SK-N-SH (cell line): Measurements from ENCODE around the gene CRIP1. TPM values are rescaled to one million over a fixed set of nuclear protein-coding genes. Genes with fewer than 3 reads are reported as not detected.

Experiments used
- CTCF ChIA-PET: fragments of 300-600, 350-600 bp; formaldehyde crosslinking; extraction: SDS; loops from one replicate; lab custom pipeline; 2021; lab: Yijun Ruan, JAX
- POLR2A ChIA-PET: fragments of 350-600 bp; sonication (Branson Sonifier 250); formaldehyde crosslinking; extraction: SDS; loops from one replicate; lab custom pipeline; 2020; ENCODE audit warnings: antibody characterized with exemption, inconsistent platforms; lab: Yijun Ruan, JAX
- DNase-seq: peaks from one replicate; pipeline ENCODE4 v3.0.0; 2012
- H2AFZ ChIP-seq: fragments of 200-600 bp; sonication (generic); 2 replicates; pipeline ENCODE4 v1.8.1; 2016; ENCODE audit warnings: antibody characterized with exemption, mild to moderate bottlenecking, low read depth
- H3F3A ChIP-seq: fragments of 200-600 bp; sonication (generic); replicated peaks from 2 replicates; pipeline ENCODE3; 2016; ENCODE audit warnings: antibody characterized with exemption, mild to moderate bottlenecking; ENCODE audit not compliant: insufficient read depth
- H3K27ac ChIP-seq, 2 experiments: fragments of 200-500 bp in 1 of 2; fragments of 200-600 bp in 1 of 2; sonication (Bioruptor generic) in 1 of 2; sonication (generic), shearing (Covaris generic) in 1 of 2; 2 replicates each; pipeline versions ENCODE4 v1.5.1 to v1.6.1; 2014 to 2016; ENCODE audit warnings: low read depth in 2 of 2, inconsistent platforms in 1 of 2, low read length in 1 of 2, mild to moderate bottlenecking in 1 of 2, mixed read lengths in 1 of 2
- H3K27me3 ChIP-seq: fragments of 200-600 bp; sonication (generic), shearing (Covaris generic); 2 replicates; pipeline ENCODE4 v1.6.1; 2016; ENCODE audit warnings: mixed run types; ENCODE audit not compliant: insufficient read depth
- H3K36me3 ChIP-seq, 2 experiments: fragments of 200-500 bp in 1 of 2; fragments of 200-600 bp in 1 of 2; sonication (Bioruptor generic) in 1 of 2; sonication (generic) in 1 of 2; replicated peaks in 1 of 2; 2 replicates each; pipeline versions ENCODE3 to v1.5.1; 2014 to 2016; ENCODE audit warnings: low read length in 1 of 2, mild to moderate bottlenecking in 1 of 2; ENCODE audit not compliant: insufficient read depth in 2 of 2, control insufficient read depth in 1 of 2
- H3K4me1 ChIP-seq, 2 experiments: fragments of 200-500 bp in 1 of 2; fragments of 200-600 bp in 1 of 2; sonication (Bioruptor generic) in 1 of 2; sonication (generic), shearing (Covaris generic) in 1 of 2; 2 replicates each; pipeline versions ENCODE4 v1.5.1 to v1.6.1; 2014 to 2016; ENCODE audit warnings: low read depth in 1 of 2, low read length in 1 of 2, mixed run types in 1 of 2; ENCODE audit not compliant: insufficient read depth in 2 of 2, control insufficient read depth in 1 of 2
- H3K4me2 ChIP-seq: fragments of 200-600 bp; sonication (generic), shearing (Covaris generic); 2 replicates; pipeline ENCODE4 v1.6.1; 2017; ENCODE audit warnings: mixed run types
- H3K4me3 ChIP-seq, 2 experiments: fragments of 200-500 bp in 1 of 2; fragments of 200-600 bp in 1 of 2; sonication (Bioruptor generic) in 1 of 2; sonication (generic), shearing (Covaris generic) in 1 of 2; 2 replicates each; pipeline versions ENCODE4 v1.5.1 to v1.8.1; 2014 to 2016; ENCODE audit warnings: low read depth in 2 of 2, inconsistent platforms in 1 of 2, low read length in 1 of 2, mild to moderate bottlenecking in 1 of 2, mixed read lengths in 1 of 2, moderate library complexity in 1 of 2
- H3K79me2 ChIP-seq: fragments of 200-600 bp; sonication (generic); 2 replicates; pipeline ENCODE4 v1.8.1; 2017; ENCODE audit warnings: mild to moderate bottlenecking; ENCODE audit not compliant: insufficient read depth
- H3K9ac ChIP-seq: fragments of 200-600 bp; sonication (generic); 2 replicates; pipeline ENCODE4 v1.6.1; 2017; ENCODE audit warnings: mixed run types
- H3K9me2 ChIP-seq: fragments of 200-600 bp; sonication (generic); 2 replicates; pipeline ENCODE4 v1.6.1; 2017; ENCODE audit warnings: mixed run types
- H3K9me3 ChIP-seq: fragments of 200-600 bp; sonication (generic); 2 replicates; pipeline ENCODE4 v1.6.1; 2017; ENCODE audit warnings: mixed run types, mild to moderate bottlenecking, moderate library complexity
- H4K20me1 ChIP-seq: fragments of 200-600 bp; sonication (generic); 2 replicates; pipeline ENCODE4 v1.6.1; 2017; ENCODE audit warnings: mild to moderate bottlenecking, mixed run types; ENCODE audit not compliant: insufficient read depth
- ELF1 ChIP-seq: IDR thresholded peaks from 2 replicates; pipeline ENCODE4 v1.4.0; 2012
- EZH2phosphoT487 ChIP-seq: fragments of 200-600 bp; sonication (generic); IDR thresholded peaks from 2 replicates; pipeline ENCODE4 v1.6.1; 2017; ENCODE audit warnings: low read depth, mixed run types, mild to moderate bottlenecking, antibody characterized with exemption, moderate library complexity, borderline replicate concordance
- GABPA ChIP-seq: IDR thresholded peaks from 2 replicates; pipeline ENCODE4 v1.4.0; 2012; ENCODE audit warnings: low read depth, mild to moderate bottlenecking
- NFIC ChIP-seq: IDR thresholded peaks from 2 replicates; pipeline ENCODE4 v1.4.0; 2012; ENCODE audit warnings: borderline replicate concordance
- NRF1 ChIP-seq: IDR thresholded peaks from 2 replicates; pipeline ENCODE4 v1.6.1; 2012; ENCODE audit warnings: low read depth, mild to moderate bottlenecking, low read length
- RAD21 ChIP-seq: IDR thresholded peaks from 2 replicates; pipeline ENCODE4 v1.6.1; 2012; ENCODE audit warnings: mild to moderate bottlenecking, low read length
- RCOR1 ChIP-seq: fragments of 150-350 bp; IDR thresholded peaks from 2 replicates; pipeline ENCODE4 v1.6.1; 2017; ENCODE audit warnings: antibody characterized with exemption, low read length
- REST ChIP-seq: IDR thresholded peaks from 2 replicates; pipeline ENCODE4 v1.6.1; 2012; ENCODE audit warnings: mild to moderate bottlenecking, low read depth, low read length, moderate library complexity
- RFX5 ChIP-seq: IDR thresholded peaks from 2 replicates; pipeline ENCODE4 v1.6.1; 2012; ENCODE audit warnings: mild to moderate bottlenecking, improper control_type of control experiment, low read length
- RXRA ChIP-seq: IDR thresholded peaks from 2 replicates; pipeline ENCODE4 v1.4.0; 2012; ENCODE audit warnings: low read depth, mild to moderate bottlenecking, borderline replicate concordance
- SMC3 ChIP-seq: IDR thresholded peaks from 2 replicates; pipeline ENCODE4 v1.6.1; 2012; ENCODE audit warnings: low read depth, low read length, improper control_type of control experiment
- TAF1 ChIP-seq: IDR thresholded peaks from 2 replicates; pipeline ENCODE4 v1.6.1; 2012; ENCODE audit warnings: low read depth, mild to moderate bottlenecking, low read length, moderate library complexity, borderline replicate concordance
- TEAD4 ChIP-seq: IDR thresholded peaks from 2 replicates; pipeline ENCODE4 v1.4.0; 2012; ENCODE audit warnings: mild to moderate bottlenecking, borderline replicate concordance; ENCODE audit not compliant: insufficient read depth
- USF1 ChIP-seq: IDR thresholded peaks from 2 replicates; pipeline ENCODE4 v1.4.0; 2012; ENCODE audit warnings: low read depth, borderline replicate concordance
- YY1 ChIP-seq: IDR thresholded peaks from 2 replicates; pipeline ENCODE4 v1.4.0; 2012; ENCODE audit warnings: low read depth, mild to moderate bottlenecking
- WGBS: methylation state at CpG from one replicate; pipeline ENCODE4 v1.1.6; 2017; ENCODE audit warnings: low lambda C conversion rate; 5-methylcytosine and 5-hydroxymethylcytosine counted together
- polyA plus RNA-seq, 3 experiments: library from polyadenylated mRNA; depleted of rRNA; stranded (reverse); fragments of >200 nt; gene quantifications; 2 replicates each; pipeline ENCODE4 v1.2.3, GENCODE V29; 2012

Gene CRIP1
- polyA plus RNA-seq, 1 of the 3 experiments (the other 2 are of a cell fraction): 0.72 TPM

- no peak overlapping the region for H3K9ac ChIP-seq
- no peak overlapping the region for H3K4me2 ChIP-seq
- H3K4me1 ChIP-seq: no peaks in the 10 kb centered on the region; a peak in 1 of 4 replicates
- no peak overlapping the region for H2AFZ ChIP-seq
- TF ChIP-seq SMC3 (no peak), TEAD4 (no peak), EZH2phosphoT487 (no peak), RCOR1 (no peak), ELF1 (no peak)
- TF ChIP-seq, all 33 proteins: peak for 0
- ChIA-PET CTCF (interaction anchor here (0.9 to 1.6 kb wide), 3 partner anchors 11 to 44 kb away, joined by 3 to 4 read pairs (median 3); no protein-coding TSS in a partner anchor), POLR2A (no interaction called here)
- DNase-seq: no peak
- H3K36me3 ChIP-seq: peaks cover 0 to 2% of the 10 kb centered on the region in 2 experiments
- no peak overlapping the region for H3K27ac ChIP-seq
- no peaks in the 10 kb centered on the region for H3K9me3 ChIP-seq
- H3K9me2 ChIP-seq: no peaks in the 10 kb centered on the region
- H3K79me2 ChIP-seq: no peaks in the 10 kb centered on the region
- H3K27me3 ChIP-seq: no peaks in the 10 kb centered on the region
- no peak overlapping the region for H3K4me3 ChIP-seq
- no peaks in the 10 kb centered on the region for H3F3A ChIP-seq
- WGBS: 76% methylated on average over 21 of the region's 21 CpGs
- no peaks in the 10 kb centered on the region for H4K20me1 ChIP-seq
These were observed 47.3 kb downstream of the CRIP1 start for GRCh38 chr14:105533811-105534498.

GRCh38 chr14:105534586-105534985 is 47.9 kb downstream of the CRIP1 start:
- POLR2A ChIA-PET: no interaction called here
- Histone ChIP-seq H3K9me3 (no peaks in the 10 kb centered on the region), H3K27ac (no peak overlapping the region), H3K79me2 (no peaks in the 10 kb centered on the region), H4K20me1 (no peaks in the 10 kb centered on the region), H3K4me1 (no peaks in the 10 kb centered on the region; a peak in 1 of 4 replicates), H3K27me3 (no peaks in the 10 kb centered on the region), H3K36me3 (peaks cover 0 to 2% of the 10 kb centered on the region in 2 experiments), H3K9me2 (no peaks in the 10 kb centered on the region), H3K4me2 (no peak overlapping the region), H3K4me3 (no peak overlapping the region), H2AFZ (no peak overlapping the region), H3K9ac (no peak overlapping the region)
- peak; percentile 26 for DNase-seq
- CTCF ChIA-PET: interaction anchor here (0.9 kb wide), 1 partner anchor 44 kb away, joined by 3 read pairs; no protein-coding TSS in a partner anchor
- WGBS: 68% methylated on average over 9 of the region's 13 CpGs
- TF ChIP-seq YY1 (no peak), RCOR1 (no peak), EZH2phosphoT487 (no peak), RFX5 (no peak), REST (no peak), NFIC (no peak), RXRA (no peak), ELF1 (no peak), USF1 (no peak), GABPA (no peak), NRF1 (no peak), SMC3 (no peak), TAF1 (no peak), RAD21 (no peak)
- TF ChIP-seq, all 33 proteins: peak for 0
- no peaks in the 10 kb centered on the region for H3F3A ChIP-seq
